OCI-LY7 (cell line): ENCODE data around the gene EPHA3.

Source experiments
- EZH2phosphoT487 ChIP-seq: fragments of 200-600 bp; sonication (generic); IDR thresholded peaks from 2 replicates; pipeline ENCODE4 v1.6.1; 2018; ENCODE audit warnings: low read depth, borderline replicate concordance, mild to moderate bottlenecking, mixed run types, antibody characterized with exemption, low read length, moderate library complexity, mixed read lengths
- TF ChIP-seq, protein P1 (sequence below): fragments of 200-600 bp; sonication (generic); conservative IDR thresholded peaks from 2 replicates; pipeline ENCODE4 v1.5.1; 2014; ENCODE audit warnings: mild to moderate bottlenecking, antibody characterized with exemption, low read length, moderate library complexity, mixed read lengths

DNA sequence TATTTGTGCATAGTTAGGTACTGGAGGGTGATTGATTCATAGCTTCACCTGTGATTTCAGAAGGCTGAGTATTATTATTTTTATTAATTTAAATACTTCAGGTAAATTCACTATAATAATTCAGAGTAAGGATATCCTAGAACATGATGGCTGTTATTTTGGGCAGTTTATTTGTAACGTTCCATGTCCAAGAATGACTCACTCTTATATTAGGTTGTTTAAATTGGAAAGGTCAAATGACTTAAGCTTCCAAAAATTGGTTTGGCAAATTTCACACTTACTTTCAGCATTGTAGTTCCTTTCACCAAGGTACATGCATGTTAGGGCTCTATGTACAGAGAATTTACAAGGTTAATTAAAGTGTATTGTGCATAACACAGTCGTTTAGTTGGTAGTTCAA, 120.2 kb downstream of the EPHA3 start:
- TF ChIP-seq, protein P1, sequence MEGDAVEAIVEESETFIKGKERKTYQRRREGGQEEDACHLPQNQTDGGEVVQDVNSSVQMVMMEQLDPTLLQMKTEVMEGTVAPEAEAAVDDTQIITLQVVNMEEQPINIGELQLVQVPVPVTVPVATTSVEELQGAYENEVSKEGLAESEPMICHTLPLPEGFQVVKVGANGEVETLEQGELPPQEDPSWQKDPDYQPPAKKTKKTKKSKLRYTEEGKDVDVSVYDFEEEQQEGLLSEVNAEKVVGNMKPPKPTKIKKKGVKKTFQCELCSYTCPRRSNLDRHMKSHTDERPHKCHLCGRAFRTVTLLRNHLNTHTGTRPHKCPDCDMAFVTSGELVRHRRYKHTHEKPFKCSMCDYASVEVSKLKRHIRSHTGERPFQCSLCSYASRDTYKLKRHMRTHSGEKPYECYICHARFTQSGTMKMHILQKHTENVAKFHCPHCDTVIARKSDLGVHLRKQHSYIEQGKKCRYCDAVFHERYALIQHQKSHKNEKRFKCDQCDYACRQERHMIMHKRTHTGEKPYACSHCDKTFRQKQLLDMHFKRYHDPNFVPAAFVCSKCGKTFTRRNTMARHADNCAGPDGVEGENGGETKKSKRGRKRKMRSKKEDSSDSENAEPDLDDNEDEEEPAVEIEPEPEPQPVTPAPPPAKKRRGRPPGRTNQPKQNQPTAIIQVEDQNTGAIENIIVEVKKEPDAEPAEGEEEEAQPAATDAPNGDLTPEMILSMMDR = no peak
- TF ChIP-seq EZH2phosphoT487 = no peak
